K562 (cell line): ENCODE measurements around the gene MRI1. TPM values are rescaled to one million over a fixed set of nuclear protein-coding genes. Genes with fewer than 3 reads are reported as not detected.
A peak's percentile ranks its signal among the peaks of the same experiment; 100 is the strongest.

ENCODE experiments used
- ATAC-seq: fragments of 200-7000 bp; cut with Tn5 transposase; 3 replicates; pipeline ENCODE4 v1.9.1; 2020; ENCODE audit warnings: moderate library complexity
- BruUV-seq: library from RNA; stranded (reverse); fragments of 400-500 nt; replicated peaks from 2 replicates; lab custom pipeline; 2021; lab: Mats Ljungman, UMichigan
- CTCF ChIA-PET: fragments of 300-600 bp; formaldehyde crosslinking; extraction: SDS; loops from one replicate; lab custom pipeline; 2021; ENCODE audit warnings: low intra/inter-chr PET ratio; lab: Yijun Ruan, JAX
- POLR2A ChIA-PET: fragments of 300-600, 350-650 bp; sonication (Branson Sonifier 250); formaldehyde crosslinking; extraction: SDS; loops from one replicate; lab custom pipeline; 2021; ENCODE audit warnings: antibody characterized with exemption, inconsistent platforms; lab: Yijun Ruan, JAX
- DNase-seq, 4 experiments: peaks; one replicate each; pipeline versions ENCODE4 v3.0.0 to v3.0.0-alpha.2; 2011 to 2018; ENCODE audit warnings: low spot score in 3 of 4, mixed read lengths in 3 of 4; ENCODE audit errors: extremely low read depth in 1 of 4
- FAIRE-seq: peaks from 2 replicates; lab custom pipeline; 2011; peaks lifted over from hg19 to GRCh38; lab: Jason Lieb, UNC
- H2AFZ ChIP-seq: 2 replicates; pipeline ENCODE4 v1.6.0; 2011; ENCODE audit warnings: low read depth, low read length, control low read depth, inconsistent platforms
- H3K27ac ChIP-seq: fragments of 200-600 bp; 3 replicates; pipeline ENCODE4 v1.8.0; 2011; ENCODE audit warnings: low read depth, mild to moderate bottlenecking, control low read depth, inconsistent platforms, low read length, moderate library complexity, mixed read lengths; ENCODE audit errors: extremely low read depth
- H3K27me3 ChIP-seq, 2 experiments: fragments of 300-600 bp in 1 of 2; 2 replicates in 1 of 2; 3 replicates in 1 of 2; pipeline versions ENCODE4 v1.6.0 to v1.8.0; 2011; ENCODE audit warnings: inconsistent platforms in 2 of 2, low read length in 2 of 2, mild to moderate bottlenecking in 1 of 2, mixed read lengths in 1 of 2, moderate library complexity in 1 of 2; ENCODE audit not compliant: control insufficient read depth in 2 of 2, insufficient read depth in 2 of 2
- H3K36me3 ChIP-seq: fragments of 300-600 bp; 3 replicates; pipeline ENCODE4 v1.8.0; 2011; ENCODE audit warnings: mild to moderate bottlenecking, low read length, inconsistent platforms; ENCODE audit not compliant: control insufficient read depth, insufficient read depth
- H3K4me1 ChIP-seq, 2 experiments: fragments of 200-600 bp in 1 of 2; replicated peaks in 1 of 2; 2 replicates in 1 of 2; 3 replicates in 1 of 2; pipeline versions ENCODE4 v1.5.1 to v1.8.0; 2011; ENCODE audit warnings: inconsistent platforms in 2 of 2, low read length in 2 of 2, mild to moderate bottlenecking in 1 of 2, mixed read lengths in 1 of 2, moderate library complexity in 1 of 2; ENCODE audit not compliant: control insufficient read depth in 2 of 2, insufficient read depth in 2 of 2
- H3K4me2 ChIP-seq: 2 replicates; pipeline ENCODE4 v1.6.1; 2011; ENCODE audit warnings: low read length, control low read depth, inconsistent platforms, mixed read lengths; ENCODE audit not compliant: insufficient read depth
- H3K4me3 ChIP-seq: fragments of 200-600 bp; sonication (generic), shearing (Covaris generic); 2 replicates; pipeline ENCODE4 v1.5.1; 2016; ENCODE audit warnings: control low read depth, inconsistent platforms
- H3K79me2 ChIP-seq: fragments of 200-600 bp; 3 replicates; pipeline ENCODE4 v1.8.0; 2011; ENCODE audit warnings: low read length, inconsistent platforms; ENCODE audit not compliant: control insufficient read depth, insufficient read depth
- H3K9ac ChIP-seq, 2 experiments: 2 replicates each; pipeline versions ENCODE4 v1.6.0 to v1.6.1; 2011; ENCODE audit warnings: low read depth in 2 of 2, low read length in 2 of 2, control low read depth in 1 of 2, inconsistent platforms in 1 of 2, mild to moderate bottlenecking in 1 of 2, mixed read lengths in 1 of 2; ENCODE audit not compliant: insufficient read depth in 1 of 2
- H3K9me1 ChIP-seq: one replicate; pipeline ENCODE4 v1.6.0; 2011; ENCODE audit warnings: inconsistent platforms, mild to moderate bottlenecking, low read length, moderate library complexity; ENCODE audit not compliant: control insufficient read depth, insufficient read depth
- H3K9me3 ChIP-seq: replicated peaks from 2 replicates; pipeline ENCODE4 v1.5.1; 2011; ENCODE audit warnings: low read depth, low read length, inconsistent platforms; ENCODE audit not compliant: control insufficient read depth, insufficient read depth
- H4K20me1 ChIP-seq: replicated peaks from 2 replicates; pipeline ENCODE4 v1.6.1; 2011; ENCODE audit warnings: low read length, inconsistent platforms, mixed read lengths; ENCODE audit not compliant: control insufficient read depth, insufficient read depth
- CEBPB ChIP-seq: fragments of 450-650 bp; IDR thresholded peaks from 2 replicates; pipeline ENCODE4 v1.6.1; 2016; ENCODE audit warnings: missing genetic modification characterization, missing compliant biosample characterization
- CEBPG ChIP-seq, 3 experiments: fragments of 200-800 bp in 1 of 3; sonication (Bioruptor generic) in 1 of 3; sonication (generic) in 1 of 3; formaldehyde crosslinking in 1 of 3; IDR thresholded peaks in 2 of 3; conservative IDR thresholded peaks in 1 of 3; 2 replicates each; pipeline versions ENCODE4 v1.6.1 to v1.8.0; 2016 to 2022; ENCODE audit warnings: missing compliant biosample characterization in 2 of 3, missing genetic modification characterization in 2 of 3, mild to moderate bottlenecking in 1 of 3, missing genetic modification reagents in 1 of 3
- CHCHD3 ChIP-seq: fragments of 250-450 bp; sonication (Bioruptor Pico); IDR thresholded peaks from 2 replicates; pipeline ENCODE4 v2.1.2; 2022; ENCODE audit warnings: mild to moderate bottlenecking
- DACH1 ChIP-seq: fragments of 450-650 bp; IDR thresholded peaks from 2 replicates; pipeline ENCODE4 v1.6.1; 2018; ENCODE audit not compliant: partially characterized antibody
- EHMT2 ChIP-seq: fragments of 450-650 bp; IDR thresholded peaks from 2 replicates; pipeline ENCODE4 v1.6.1; 2018; ENCODE audit warnings: antibody characterized with exemption
- IRF9 ChIP-seq: fragments of 450-650 bp; IDR thresholded peaks from 2 replicates; pipeline ENCODE4 v1.6.1; 2016; ENCODE audit warnings: missing biosample characterization, missing genetic modification characterization
- MEIS2 ChIP-seq: fragments of 450-650 bp; IDR thresholded peaks from 2 replicates; pipeline ENCODE4 v1.6.1; 2014; ENCODE audit warnings: mild to moderate bottlenecking; ENCODE audit not compliant: partially characterized antibody
- PBX2 ChIP-seq, 2 experiments: IDR thresholded peaks in 1 of 2; conservative IDR thresholded peaks in 1 of 2; 2 replicates each; pipeline ENCODE4 v1.6.1; 2016; ENCODE audit warnings: low read depth in 2 of 2, mild to moderate bottlenecking in 1 of 2, missing compliant biosample characterization in 1 of 2, missing genetic modification characterization in 1 of 2, moderate library complexity in 1 of 2
- TFE3 ChIP-seq: fragments of 450-650 bp; formaldehyde crosslinking; IDR thresholded peaks from 2 replicates; pipeline ENCODE4 v1.4.0; 2020; ENCODE audit warnings: mild to moderate bottlenecking, mixed read lengths
- TRIM24 ChIP-seq, 2 experiments: fragments of 450-650 bp; IDR thresholded peaks; 2 replicates each; pipeline ENCODE4 v1.6.1; 2016
- ZBTB17 ChIP-seq: fragments of 450-650 bp; formaldehyde crosslinking; IDR thresholded peaks from 2 replicates; pipeline ENCODE4 v1.4.0; 2020; ENCODE audit warnings: mild to moderate bottlenecking
- ZNF175 ChIP-seq: fragments of 200-800 bp; sonication (Bioruptor generic); IDR thresholded peaks from 2 replicates; pipeline ENCODE4 v1.6.1; 2016; ENCODE audit warnings: low read depth, mild to moderate bottlenecking, missing genetic modification characterization, missing compliant biosample characterization
- ZNF408 ChIP-seq: fragments of 250-450 bp; sonication (Bioruptor Pico); IDR thresholded peaks from 2 replicates; pipeline ENCODE4 v1.4.0; 2020; ENCODE audit warnings: low read depth, mild to moderate bottlenecking, moderate library complexity
- ZNF551 ChIP-seq: fragments of 250-450 bp; sonication (Bioruptor Pico); IDR thresholded peaks from 2 replicates; pipeline ENCODE4 v1.5.0; 2021; ENCODE audit warnings: mild to moderate bottlenecking, moderate library complexity
- ZNF561 ChIP-seq: fragments of 450-650 bp; formaldehyde crosslinking; conservative IDR thresholded peaks from 2 replicates; pipeline ENCODE4 v1.4.0; 2020; ENCODE audit warnings: mild to moderate bottlenecking, moderate library complexity
- ZNF695 ChIP-seq: fragments of 450-650 bp; formaldehyde crosslinking; IDR thresholded peaks from 2 replicates; pipeline ENCODE4 v1.4.0; 2020; ENCODE audit warnings: mild to moderate bottlenecking, moderate library complexity
- ZNF75A ChIP-seq: fragments of 450-650 bp; formaldehyde crosslinking; IDR thresholded peaks from 2 replicates; pipeline ENCODE4 v1.4.0; 2020; ENCODE audit warnings: mild to moderate bottlenecking
- WGBS: fragments of 100-300 bp; shearing (Covaris generic); methylation state at CpG from one replicate; pipeline ENCODE4 v1.1.6; 2016; ENCODE audit warnings: low coverage, mixed read lengths; ENCODE audit not compliant: insufficient coverage; ENCODE audit errors: missing lambda C conversion rate; 5-methylcytosine and 5-hydroxymethylcytosine counted together
- in situ Hi-C: fragments of 300-500 bp; cut with MboI; formaldehyde crosslinking; loops from 4 replicates; pipeline ENCODE4 v1.15.0; 2018; ENCODE audit warnings: inconsistent platforms, mixed read lengths
- intact Hi-C: fragments of 100-400 bp; cut with micrococcal nuclease; formaldehyde crosslinking; loops from 2 replicates; pipeline ENCODE4 v1.14.2; 2022
- polyA plus RNA-seq, 8 experiments: library from polyadenylated mRNA; depleted of rRNA in 4 of 8; stranded (reverse) in 5 of 8; unstranded in 3 of 8; fragments of >200 nt; fragmentation: Nextera tagmentation in 2 of 8; fragmentation: Illumina TruSeq in 1 of 8; extraction: Ambion mirVana in 2 of 8; extraction: Trizol in 1 of 8; gene quantifications; 2 replicates each; pipeline versions ENCODE4 v1.2.1 to v1.2.3, GENCODE V29; 2011 to 2014; ENCODE audit warnings: inconsistent platforms in 1 of 8, missing spikeins in 1 of 8
- total RNA-seq, 7 experiments: library from RNA; depleted of rRNA in 6 of 7; stranded (reverse); fragments of >200 nt in 6 of 7; fragmentation: Illumina TruSeq in 2 of 7; extraction: Trizol in 2 of 7; gene quantifications; 2 replicates each; pipeline versions ENCODE4 v1.2.1 to v1.2.3, GENCODE V29; 2011 to 2021; ENCODE audit warnings: low replicate concordance in 1 of 7

The MRI1 gene
- total and polyA plus RNA-seq, 9 of the 15 experiments (the other 6 are each of a cell fraction or from before 2014, with no cell fraction given) = 5.5 to 57.4 (median 28.2) TPM

GRCh38 chr19:13797870-13798269, 33.5 kb downstream of the MRI1 start:
- ATAC-seq (no peak), FAIRE-seq (peak; percentile 55), DNase-seq (no peak)
- Histone ChIP-seq H3K27ac (0 out of 3 replicates have a peak overlapping the region, but pooled peaks have one; percentile 23), H3K4me2 (no peak overlapping the region), H3K9ac (no peak overlapping the region), H4K20me1 (no peaks in the 10 kb centered on the region), H3K79me2 (no peaks in the 10 kb centered on the region), H3K27me3 (no peaks in the 10 kb centered on the region), H2AFZ (0 out of 2 replicates have a peak overlapping the region, but pooled peaks have one; percentile 25), H3K36me3 (no peaks in the 10 kb centered on the region), H3K4me1 (peaks cover 11 to 37% of the 10 kb centered on the region in 2 experiments; a peak in 4 of 5 replicates), H3K9me3 (no peaks in the 10 kb centered on the region), H3K9me1 (no peaks in the 10 kb centered on the region), H3K4me3 (no peak overlapping the region)
- POLR2A ChIA-PET = interaction anchor here (0.6 to 2.7 kb wide), 6 partner anchors 9 to 286 kb away, joined by 3 to 11 read pairs (median 4); no protein-coding TSS in a partner anchor
- in situ Hi-C loops (no loop called here), intact Hi-C loops (no loop called here)
- CTCF ChIA-PET = no interaction called here
- 55% methylated on average over 7 of the region's 7 CpGs for WGBS
- no TSS peak for BruUV-seq
- no peak for TF ChIP-seq ZBTB17 (CRISPR knock-in tag)
- peak; percentile 94 for TF ChIP-seq CEBPG (CRISPR knock-in tag; IDR thresholded peaks at IDR 0.05)
- peak; percentile 95 to 100 for TF ChIP-seq CEBPG (tag; conservative IDR thresholded peaks at IDR 0.05 in 1 of 2, IDR thresholded peaks at IDR 0.05 in 1 of 2)
- no peak for TF ChIP-seq ZNF175 (CRISPR knock-in tag)
- peak; percentile 38 for TF ChIP-seq DACH1
- no peak for TF ChIP-seq TFE3 (CRISPR knock-in tag)
- TF ChIP-seq CEBPB (tag) = peak; percentile 100
- TF ChIP-seq MEIS2 = peak; percentile 24
- TF ChIP-seq ZNF551 (CRISPR knock-in tag) = no peak
- TF ChIP-seq ZNF695 = no peak
- no peak for TF ChIP-seq CHCHD3 (CRISPR knock-in tag)
- TF ChIP-seq IRF9 = peak; percentile 98
- TF ChIP-seq ZNF408 (CRISPR knock-in tag) = no peak
- TF ChIP-seq PBX2 (CRISPR knock-in tag; IDR thresholded peaks at IDR 0.05; ENCODE audit: low read depth) = no peak
- peak; percentile 49; the same call in 1 of the 2 replicates for TF ChIP-seq PBX2 (tag; conservative IDR thresholded peaks at IDR 0.05; ENCODE audit: low read depth)
- peak; percentile 51; the same call in 1 of the 2 replicates for TF ChIP-seq EHMT2
- no peak for TF ChIP-seq ZNF75A (CRISPR knock-in tag)
- no peak for TF ChIP-seq ZNF561 (CRISPR knock-in tag)
- TF ChIP-seq TRIM24 (IDR thresholded peaks at IDR 0.05) = 0 out of 4 replicates have a peak, but pooled peaks have one; percentile 13 to 32
